Measurements from ENCODE around the gene DNMT3A. TPM values are rescaled to one million over a fixed set of nuclear protein-coding genes. Genes with fewer than 3 reads are reported as not detected.

Gene DNMT3A
- total RNA-seq, 1 donor from 2014 or later, result 43.8 TPM

GRCh38 chr2:25328152-25329085, 13.3 kb downstream of the DNMT3A start:
- no peak for DNase-seq (ENCODE audit: low read depth in 2 of 2)

GRCh38 chr2:25326326-25327013, 15.3 kb downstream of the DNMT3A start:
- no peak for DNase-seq (ENCODE audit: low read depth in 2 of 2)

- no peak for DNase-seq (ENCODE audit: low read depth in 2 of 2)
Measured at GRCh38 chr2:25324905-25325592, 16.7 kb downstream of the DNMT3A start.

- no peak for DNase-seq (ENCODE audit: low read depth in 2 of 2)
Measured at GRCh38 chr2:25324251-25324650, 17.5 kb downstream of the DNMT3A start.

- no peak for DNase-seq (ENCODE audit: low read depth in 2 of 2)
Measured at GRCh38 chr2:25323610-25324189, 18.0 kb downstream of the DNMT3A start.

- no peak for DNase-seq (ENCODE audit: low read depth in 2 of 2)
Measured at GRCh38 chr2:25323042-25323514, 18.6 kb downstream of the DNMT3A start.

GRCh38 chr2:25322312-25322711, 19.4 kb downstream of the DNMT3A start:
- no peak for DNase-seq (ENCODE audit: low read depth in 2 of 2)

- no peak for DNase-seq (ENCODE audit: low read depth in 2 of 2)
Measured at GRCh38 chr2:25320077-25320476, 21.6 kb downstream of the DNMT3A start.

GRCh38 chr2:25316101-25316500, 25.6 kb downstream of the DNMT3A start:
- no peak for DNase-seq (ENCODE audit: low read depth in 2 of 2)

- DNase-seq (ENCODE audit: low read depth in 2 of 2), result no peak
Measured at GRCh38 chr2:25315316-25315680, 26.4 kb downstream of the DNMT3A start.

- peak; percentile 35 to 73 for DNase-seq (ENCODE audit: low read depth in 2 of 2)
Measured at GRCh38 chr2:25314514-25315315, 27.0 kb downstream of the DNMT3A start.

- DNase-seq (ENCODE audit: low read depth in 2 of 2), result no peak
Measured at GRCh38 chr2:25313711-25314513, 27.8 kb downstream of the DNMT3A start.

GRCh38 chr2:25312958-25313710, 28.6 kb downstream of the DNMT3A start:
- no peak for DNase-seq (ENCODE audit: low read depth in 2 of 2)

- no peak for DNase-seq (ENCODE audit: low read depth in 2 of 2)
Measured at GRCh38 chr2:25311865-25312575, 29.7 kb downstream of the DNMT3A start.

GRCh38 chr2:25310965-25311864, 30.5 kb downstream of the DNMT3A start:
- no peak for DNase-seq (ENCODE audit: low read depth in 2 of 2)

- no peak for DNase-seq (ENCODE audit: low read depth in 2 of 2)
Measured at GRCh38 chr2:25310709-25310964, 31.1 kb downstream of the DNMT3A start.

- peak; percentile 70 to 76 for DNase-seq (ENCODE audit: low read depth in 2 of 2)
Measured at GRCh38 chr2:25309402-25309801, 32.3 kb downstream of the DNMT3A start.

GRCh38 chr2:25308599-25308998, 33.1 kb downstream of the DNMT3A start:
- no peak for DNase-seq (ENCODE audit: low read depth in 2 of 2)

Data from lung microvascular endothelial cell (primary cell).